ENCODE data around the gene TREM1.

- no peak for TF ChIP-seq CEBPB (IDR thresholded peaks at IDR 0.05)
- TF ChIP-seq REST (IDR thresholded peaks at IDR 0.05; ENCODE audit: low read depth) = no peak
- no peak for TF ChIP-seq TAF1 (IDR thresholded peaks at IDR 0.05; ENCODE audit: low read depth)
- no peak for TF ChIP-seq FOXM1 (IDR thresholded peaks at IDR 0.05; ENCODE audit: borderline replicate concordance, low read depth)
- no peak for TF ChIP-seq TCF12 (IDR thresholded peaks at IDR 0.05; ENCODE audit: low read depth)
- no peak for TF ChIP-seq MAX (IDR thresholded peaks at IDR 0.05)
- no peak for TF ChIP-seq RAD21 (IDR thresholded peaks at IDR 0.05; ENCODE audit: low read depth)
- no peak for TF ChIP-seq CREB1 (IDR thresholded peaks at IDR 0.05; ENCODE audit: low read depth)
- TF ChIP-seq YY1 (IDR thresholded peaks at IDR 0.05; ENCODE audit: low read depth) = no peak
Measured at GRCh38 chr6:41255110-41255509, 31.4 kb downstream of the TREM1 start.
